Spleen (tissue), 7 donors: ENCODE measurements around the gene ABCC1.

Experiments
- POLR2AphosphoS5 ChIP-seq, 3 donors: sonication (generic); formaldehyde crosslinking; IDR thresholded peaks; one replicate each; pipeline ENCODE4 v1.5.1; 2017; ENCODE audit warnings: antibody characterized with exemption in 3 of 3
- TF ChIP-seq, protein P1 (sequence below), 11 experiments: fragments of 200-600 bp in 7 of 11; fragments of 450-650 bp in 4 of 11; sonication (generic) in 4 of 11; IDR thresholded peaks in 8 of 11; conservative IDR thresholded peaks in 3 of 11; 1 replicate in 7 of 11; 2 replicates in 4 of 11; pipeline versions ENCODE4 v1.4.0 to v1.8.0; 2016 to 2021; ENCODE audit warnings: antibody characterized with exemption in 11 of 11, inconsistent platforms in 4 of 11, mild to moderate bottlenecking in 1 of 11
- donor health status: DM: no; HTN: no; CAD: no; lungs with moderate emphysema.
- donor health status: DM: no; HTN: no; CAD: no.
- donor health status: DM: no; HTN: no; CAD: no.

DNA sequence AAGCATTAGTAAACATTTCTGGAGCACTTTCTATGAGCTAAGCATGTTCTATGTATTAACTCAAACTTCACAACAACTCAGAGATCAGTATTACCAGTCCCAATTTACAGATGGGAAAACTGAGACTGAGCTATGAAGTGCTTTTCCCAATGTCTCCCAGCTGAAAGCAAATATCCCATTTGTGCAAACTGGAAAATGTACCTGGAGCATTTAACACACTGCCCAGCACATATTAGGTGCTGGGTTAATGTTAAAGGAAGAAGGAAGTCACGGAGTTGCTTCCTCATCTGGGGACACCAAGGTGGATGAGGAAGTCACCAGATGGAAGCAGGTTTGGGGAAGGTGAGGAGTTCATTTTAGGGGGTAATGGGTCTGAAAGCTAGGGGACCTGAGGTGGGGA, 207.8 kb downstream of the ABCC1 start:
- TF ChIP-seq, protein P1, sequence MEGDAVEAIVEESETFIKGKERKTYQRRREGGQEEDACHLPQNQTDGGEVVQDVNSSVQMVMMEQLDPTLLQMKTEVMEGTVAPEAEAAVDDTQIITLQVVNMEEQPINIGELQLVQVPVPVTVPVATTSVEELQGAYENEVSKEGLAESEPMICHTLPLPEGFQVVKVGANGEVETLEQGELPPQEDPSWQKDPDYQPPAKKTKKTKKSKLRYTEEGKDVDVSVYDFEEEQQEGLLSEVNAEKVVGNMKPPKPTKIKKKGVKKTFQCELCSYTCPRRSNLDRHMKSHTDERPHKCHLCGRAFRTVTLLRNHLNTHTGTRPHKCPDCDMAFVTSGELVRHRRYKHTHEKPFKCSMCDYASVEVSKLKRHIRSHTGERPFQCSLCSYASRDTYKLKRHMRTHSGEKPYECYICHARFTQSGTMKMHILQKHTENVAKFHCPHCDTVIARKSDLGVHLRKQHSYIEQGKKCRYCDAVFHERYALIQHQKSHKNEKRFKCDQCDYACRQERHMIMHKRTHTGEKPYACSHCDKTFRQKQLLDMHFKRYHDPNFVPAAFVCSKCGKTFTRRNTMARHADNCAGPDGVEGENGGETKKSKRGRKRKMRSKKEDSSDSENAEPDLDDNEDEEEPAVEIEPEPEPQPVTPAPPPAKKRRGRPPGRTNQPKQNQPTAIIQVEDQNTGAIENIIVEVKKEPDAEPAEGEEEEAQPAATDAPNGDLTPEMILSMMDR (IDR thresholded peaks at IDR 0.05 in 8 of 11, conservative IDR thresholded peaks at IDR 0.05 in 3 of 11) = no peak
- TF ChIP-seq POLR2AphosphoS5 (IDR thresholded peaks at IDR 0.05) = no peak
